NCI-H2081 treated with DMSO at 0.1 percent for 48 hours (cell line): ENCODE measurements around the gene ITPK1.

Experiments used
- DNase-seq: peaks from one replicate; lab custom pipeline; 2025; lab: John Stamatoyannopoulos, UW

Gene ITPK1

DNA sequence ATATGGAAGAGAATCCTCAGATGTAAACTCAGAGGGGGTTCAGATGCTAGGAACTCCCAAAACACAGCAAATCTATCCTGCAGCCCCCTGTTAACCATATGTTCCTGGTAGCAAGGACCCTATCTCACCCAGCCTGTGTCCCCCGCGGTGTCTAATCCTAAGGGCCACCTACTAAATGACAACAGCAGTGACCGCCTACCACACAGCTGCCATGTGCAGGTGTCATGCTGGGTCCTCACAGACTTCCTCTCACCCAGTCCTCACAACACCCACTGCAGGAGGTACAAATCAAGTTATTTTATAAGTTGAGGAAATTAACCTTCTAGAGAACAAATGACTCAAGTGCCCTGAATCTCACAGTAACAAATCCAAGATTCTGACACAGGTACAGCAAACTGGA is 73.9 kb downstream of the ITPK1 start:
- no peak for DNase-seq

DNA sequence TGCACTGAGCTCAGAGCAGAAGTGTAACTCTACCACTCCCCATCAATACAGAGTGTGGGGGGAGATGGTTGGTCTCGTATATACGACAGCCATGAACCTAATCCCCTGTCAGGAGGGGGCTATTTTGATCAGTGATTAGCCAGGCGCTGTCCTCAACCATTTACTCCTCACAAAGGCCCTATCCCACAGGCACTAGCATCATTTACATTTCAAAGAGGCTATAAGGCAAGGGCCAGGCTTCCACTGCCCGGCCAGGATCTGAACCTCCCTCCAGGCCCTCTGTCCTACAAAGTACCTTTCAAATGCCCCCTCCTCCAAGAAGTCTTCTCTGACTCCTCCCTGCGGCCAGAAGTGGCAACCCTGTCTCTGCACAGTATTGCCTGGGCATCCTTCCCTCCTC is 74.7 kb downstream of the ITPK1 start:
- no peak for DNase-seq

DNA sequence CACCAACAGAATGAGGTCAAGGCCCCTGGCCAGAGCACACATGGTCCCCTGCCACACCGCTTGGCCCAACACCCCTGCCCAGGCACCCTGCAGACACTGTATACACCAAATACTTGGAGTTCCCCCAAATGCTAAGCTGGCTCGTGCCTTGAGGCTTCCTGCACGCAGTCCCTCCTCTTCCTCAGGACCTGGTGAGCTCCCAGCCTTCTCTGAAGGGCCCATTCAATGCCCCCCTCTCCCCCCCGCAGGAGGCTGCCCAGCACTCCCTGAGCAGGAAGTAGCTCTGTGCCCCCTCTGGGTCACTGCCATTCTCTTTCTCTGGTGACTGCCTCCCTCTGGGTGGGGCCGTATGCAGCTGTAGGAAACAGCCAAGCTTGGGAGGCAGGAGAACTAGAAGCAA is 75.3 kb downstream of the ITPK1 start:
- no peak for DNase-seq

DNA sequence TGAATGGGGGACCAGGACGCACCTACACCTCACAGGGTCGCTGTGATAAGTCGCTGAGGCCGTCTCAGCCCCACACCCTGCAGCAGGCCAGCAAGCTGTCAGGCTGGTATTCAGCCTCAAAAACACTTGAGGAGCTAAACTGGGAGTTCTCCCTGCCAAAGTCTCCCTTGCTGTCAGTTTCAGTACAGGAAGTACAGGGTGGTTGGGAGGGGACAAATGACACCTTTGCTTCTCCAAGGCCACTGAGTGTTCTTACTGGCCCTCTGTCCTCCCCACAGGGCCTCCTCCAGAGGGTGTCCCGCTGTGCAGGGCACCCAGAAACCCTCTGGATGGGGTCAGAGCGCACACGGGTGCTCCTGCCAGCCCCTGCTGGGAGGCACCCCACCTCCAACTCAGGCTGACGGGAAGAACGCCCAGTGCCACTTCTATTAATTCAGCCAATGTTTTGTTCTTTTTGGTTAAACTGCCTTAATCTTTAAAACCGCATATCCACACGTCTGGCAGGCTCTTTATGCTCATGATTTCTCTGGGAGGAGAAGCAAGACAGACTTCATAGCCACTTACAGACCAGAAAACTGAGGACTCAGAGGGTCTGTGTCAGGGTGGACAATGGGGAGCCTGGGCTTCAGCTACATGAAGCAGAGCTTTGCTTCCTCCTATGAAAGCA is 75.9 kb downstream of the ITPK1 start:
- DNase-seq, result no peak

DNA sequence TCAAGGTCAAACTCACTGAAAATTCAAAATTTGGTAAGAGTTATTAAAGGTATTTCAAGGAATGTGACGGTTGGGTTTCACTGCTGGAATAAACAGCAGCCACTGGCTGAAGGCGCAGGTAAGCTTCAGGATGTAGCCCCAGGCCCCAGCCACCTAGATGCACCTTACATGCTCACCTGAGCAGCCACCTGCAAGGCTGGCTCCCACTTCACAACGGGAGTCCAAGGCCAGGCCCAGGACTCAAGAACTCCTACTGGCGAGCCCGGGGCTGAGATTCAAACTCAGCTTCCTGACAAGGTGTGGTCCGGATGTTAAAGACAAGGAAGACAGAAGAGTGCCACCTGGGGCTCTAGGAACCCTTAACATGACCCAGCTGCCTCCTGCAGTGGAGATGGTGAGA is 78.4 kb downstream of the ITPK1 start:
- DNase-seq, result no peak

DNA sequence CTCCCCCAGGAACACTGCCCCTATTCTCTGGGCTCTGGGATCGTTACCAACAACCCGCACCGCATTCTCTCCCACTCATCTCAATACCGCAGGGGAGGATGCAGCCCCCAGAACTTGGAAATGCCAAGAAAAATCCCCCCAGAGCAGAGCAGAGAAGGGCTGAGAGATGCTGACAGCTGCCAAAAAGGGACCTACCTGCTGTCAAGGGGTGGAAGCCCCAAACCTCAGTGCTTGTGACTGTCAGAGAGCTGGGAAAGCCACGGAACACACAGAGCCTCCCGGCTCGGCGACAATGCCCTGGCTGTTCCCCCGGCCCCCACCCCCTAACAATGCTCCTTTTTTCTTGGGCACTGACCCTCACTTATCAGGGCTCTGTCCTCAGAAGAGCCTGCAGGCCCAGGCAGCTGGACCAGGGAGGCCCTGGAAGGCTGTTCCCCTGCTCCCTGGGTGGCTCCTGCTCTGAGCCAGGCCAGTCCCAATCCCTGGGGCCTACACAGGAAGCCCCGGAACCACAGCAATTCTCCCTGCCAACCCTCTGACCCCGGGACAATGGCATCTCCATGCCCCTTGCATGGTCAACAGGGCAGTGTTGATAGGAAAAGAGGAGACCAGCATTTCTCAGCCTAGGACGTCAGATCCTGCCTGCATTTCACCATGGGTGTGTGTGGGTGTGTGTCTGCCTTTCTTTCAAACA is 78.9 kb downstream of the ITPK1 start:
- no peak for DNase-seq

DNA sequence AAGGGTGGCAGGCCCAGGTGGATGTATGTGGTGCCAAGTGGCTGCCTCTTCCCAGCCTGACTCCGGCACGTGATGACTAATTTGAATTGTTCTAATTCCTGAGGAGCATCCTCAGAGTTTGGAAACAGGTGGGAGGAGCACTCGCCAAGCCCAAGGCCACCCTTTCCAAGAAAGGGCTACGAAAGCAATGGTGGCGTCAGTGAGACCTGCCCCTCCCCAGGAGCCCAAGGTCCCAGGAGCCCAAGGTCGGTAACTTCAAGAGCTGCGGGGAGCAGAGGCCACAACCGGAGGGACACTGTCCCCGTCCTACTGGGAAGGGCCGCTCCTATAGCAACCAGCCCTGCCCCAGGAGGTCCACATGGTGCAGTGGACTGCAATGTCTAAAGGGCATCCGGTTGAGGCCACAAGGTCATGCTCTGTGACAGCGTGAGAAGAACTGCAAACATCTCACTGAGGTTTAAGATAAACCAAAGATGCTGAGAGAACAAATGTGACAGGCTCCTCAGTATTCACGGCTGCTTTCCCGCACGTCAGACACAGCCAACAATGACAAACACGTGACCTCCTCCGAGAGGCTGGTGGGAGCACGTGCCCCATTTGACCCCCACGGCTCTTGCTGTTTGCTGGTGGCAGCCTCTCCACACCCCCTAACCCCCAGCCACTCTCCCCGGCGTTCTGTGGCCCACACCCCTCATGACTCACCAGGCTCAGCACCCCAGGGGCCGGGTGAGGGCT is 79.6 kb downstream of the ITPK1 start:
- DNase-seq, result no peak

DNA sequence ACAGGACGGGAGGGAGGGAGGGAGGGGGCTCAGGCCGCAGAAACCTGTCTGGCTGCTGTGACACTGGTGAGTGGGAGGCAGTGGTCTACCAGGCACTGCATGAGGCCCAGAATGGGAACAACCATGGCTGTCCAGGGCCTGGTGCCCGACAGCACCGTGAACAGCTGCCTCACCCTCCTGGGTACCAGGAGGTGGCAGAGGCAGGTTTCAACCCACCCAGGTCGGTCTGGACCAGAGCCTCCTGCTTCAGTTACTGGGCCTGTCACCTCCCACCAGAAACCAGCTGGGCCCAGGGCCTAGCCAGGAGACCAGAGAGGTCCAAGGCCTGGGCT is 80.2 kb downstream of the ITPK1 start:
- DNase-seq, result no peak

DNA sequence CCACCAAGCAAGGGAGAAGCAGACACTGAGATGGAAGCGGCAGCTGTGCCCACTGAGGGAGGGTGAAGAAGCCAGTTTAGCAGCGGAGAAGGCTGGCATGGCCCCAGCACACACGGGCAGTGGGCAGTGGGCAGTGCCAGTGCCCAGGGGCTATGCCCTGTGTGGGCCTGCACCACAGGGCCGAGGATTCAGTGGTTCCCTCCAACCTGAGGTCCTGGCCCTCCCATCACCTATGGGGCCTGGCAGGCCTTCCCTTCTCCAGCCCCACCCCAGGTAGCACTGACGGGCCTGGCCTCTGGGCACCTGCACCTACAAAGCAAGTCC is 81.1 kb downstream of the ITPK1 start:
- no peak for DNase-seq

DNA sequence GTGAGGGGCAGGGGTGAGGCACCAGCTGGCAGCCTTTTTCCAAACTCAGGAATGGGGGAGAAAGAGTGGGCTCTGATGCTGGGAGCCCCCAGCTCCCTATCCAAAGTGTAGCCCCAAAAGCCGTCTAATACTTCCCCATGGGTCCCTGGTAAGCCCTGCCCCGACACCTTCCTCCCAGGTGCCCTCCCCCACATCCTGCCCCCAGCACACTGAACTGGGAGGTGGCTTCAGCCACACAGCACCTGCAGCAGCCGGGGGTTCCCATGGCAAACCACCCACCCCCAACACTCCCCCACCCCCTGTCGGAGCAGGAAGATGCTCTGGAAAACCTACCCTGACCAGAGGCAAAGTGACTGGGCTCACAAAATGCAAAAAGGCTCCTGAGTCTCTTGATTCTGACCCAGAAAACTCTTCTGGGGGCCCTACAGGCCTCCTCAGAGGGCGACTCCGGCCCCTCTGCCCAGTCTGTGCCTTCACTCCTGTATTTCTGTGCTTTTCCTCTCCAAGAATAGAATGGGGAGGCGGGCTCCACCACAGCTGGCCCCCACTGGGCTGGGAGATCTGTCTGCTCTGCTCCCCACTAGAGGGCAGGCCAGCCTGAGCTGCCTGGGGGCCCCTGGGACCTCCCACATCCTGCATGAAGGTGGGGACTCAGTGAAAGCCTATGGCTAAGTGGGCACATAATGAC is 81.6 kb downstream of the ITPK1 start:
- DNase-seq, result no peak

DNA sequence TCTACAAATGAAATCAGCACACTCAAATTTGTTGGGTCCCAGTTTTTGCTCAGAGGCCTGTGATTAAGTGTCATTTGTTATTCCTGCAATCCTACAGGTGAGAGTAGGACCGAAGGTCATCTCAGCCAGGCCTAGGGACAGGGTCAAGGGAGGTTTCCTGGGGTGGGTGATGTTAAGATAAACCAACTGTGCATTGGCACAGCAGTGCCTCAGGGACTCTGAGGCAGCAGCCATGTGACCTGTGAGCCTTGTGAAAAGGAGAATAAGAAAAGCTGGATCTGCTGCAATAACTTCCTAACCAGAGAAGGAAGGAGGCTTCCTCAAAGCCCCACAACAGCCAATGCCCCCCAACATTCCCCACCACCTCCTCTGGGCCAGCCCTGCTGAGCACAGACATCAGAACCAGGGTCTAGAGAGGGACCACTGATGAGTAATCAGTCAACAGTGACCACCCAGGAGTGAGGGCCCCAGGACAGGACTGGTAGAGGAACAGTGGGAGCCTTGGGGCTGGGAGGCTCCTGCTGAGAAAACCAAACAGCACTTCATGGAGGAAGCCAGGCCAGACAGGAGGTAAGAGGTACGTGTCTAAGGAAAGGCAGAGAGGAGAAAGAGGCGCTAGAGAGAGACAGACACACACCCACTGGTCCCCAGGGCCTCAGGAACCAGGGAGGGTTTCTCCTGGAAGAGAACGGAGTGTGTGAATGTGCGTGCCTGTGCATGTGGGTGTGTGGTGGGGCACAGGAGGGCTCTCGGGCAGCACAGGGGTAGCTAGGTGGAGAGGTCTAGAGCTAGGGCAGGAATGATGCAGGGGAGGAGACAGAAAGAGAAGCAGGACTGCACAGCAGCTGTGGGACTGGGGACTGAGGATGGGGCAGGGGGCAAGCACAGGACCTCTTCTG is 82.4 kb downstream of the ITPK1 start:
- no peak for DNase-seq

DNA sequence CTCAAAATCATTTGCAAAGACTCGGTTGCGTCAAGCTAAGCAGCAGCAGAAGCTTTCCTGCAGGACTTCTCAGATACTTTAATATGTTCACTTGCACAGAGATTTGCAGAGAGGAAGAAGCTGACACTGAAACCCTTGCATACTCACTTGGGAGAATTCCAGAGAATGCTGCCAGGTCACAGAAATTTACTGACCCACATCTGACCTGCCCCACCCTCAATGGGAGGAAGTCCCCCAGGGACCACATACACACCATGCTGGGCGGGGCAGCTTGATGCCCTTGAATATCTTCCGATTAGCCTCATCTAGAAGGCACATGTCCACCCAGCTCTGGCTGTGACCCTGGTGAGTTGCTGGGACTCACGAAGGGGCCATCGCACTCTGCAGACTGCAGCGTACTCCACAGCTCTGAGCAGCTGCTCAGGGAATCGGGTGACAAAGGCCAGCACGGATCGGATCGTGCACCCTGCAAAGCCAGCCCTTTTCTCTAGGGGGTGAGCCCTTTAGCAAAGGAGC is 83.2 kb downstream of the ITPK1 start:
- DNase-seq, result no peak

DNA sequence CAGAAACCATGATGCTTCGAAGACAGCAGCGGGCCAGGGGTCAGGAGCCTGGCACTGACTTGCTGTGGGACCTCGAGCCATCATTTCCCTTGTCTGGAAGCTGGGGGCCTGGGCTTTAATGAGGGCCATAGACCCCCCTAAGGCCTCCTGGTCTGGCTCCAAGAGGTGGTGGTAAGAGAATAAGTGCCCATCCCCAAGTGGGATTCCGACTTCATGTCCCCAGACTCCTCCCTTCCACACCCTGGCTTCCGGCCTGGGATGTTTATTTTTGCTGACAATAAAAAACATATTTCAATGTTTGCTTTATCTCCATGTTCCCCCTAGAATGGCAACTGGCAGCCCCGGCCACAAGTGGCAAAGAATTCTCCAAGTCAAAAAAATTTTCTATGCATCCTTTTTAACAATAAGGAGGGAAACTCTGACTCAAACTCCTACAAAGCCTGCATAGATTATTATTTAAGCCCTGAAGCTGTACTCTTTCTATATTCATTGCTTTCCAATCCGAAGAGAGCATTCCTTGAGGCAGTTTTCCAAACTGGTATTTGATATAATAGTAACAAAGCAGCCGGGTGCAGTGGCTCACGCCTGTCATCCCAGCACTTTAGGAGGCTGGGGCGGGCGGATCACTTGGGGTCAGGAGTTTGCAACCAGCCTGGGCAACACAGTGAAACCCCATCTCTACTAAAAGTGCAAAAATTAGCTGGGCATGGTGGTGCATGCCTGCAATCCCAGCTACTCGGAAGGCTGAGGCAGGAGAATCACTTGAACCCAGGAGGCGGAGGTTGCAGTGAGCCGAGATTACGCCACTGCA is 84.0 kb downstream of the ITPK1 start:
- DNase-seq, result no peak

DNA sequence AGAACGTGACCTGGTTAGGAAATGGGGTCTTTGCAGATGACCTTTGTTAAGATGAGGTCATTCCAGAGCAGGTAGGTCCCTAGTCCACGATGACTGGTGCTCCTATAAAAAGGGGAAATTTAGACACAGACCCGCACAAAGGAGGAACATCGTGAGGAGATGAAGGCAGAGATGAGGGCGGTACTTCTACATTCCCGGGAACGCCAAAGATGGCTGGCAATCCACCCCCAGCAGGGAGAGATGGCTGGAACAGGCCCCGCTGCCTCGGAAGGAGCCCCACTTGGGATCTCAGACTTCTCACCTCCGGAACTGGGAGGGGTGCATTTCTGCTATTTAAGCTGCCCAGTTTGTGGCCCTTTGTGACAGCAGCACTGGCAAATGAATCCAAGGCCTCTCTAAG is 85.0 kb downstream of the ITPK1 start:
- DNase-seq, result no peak

DNA sequence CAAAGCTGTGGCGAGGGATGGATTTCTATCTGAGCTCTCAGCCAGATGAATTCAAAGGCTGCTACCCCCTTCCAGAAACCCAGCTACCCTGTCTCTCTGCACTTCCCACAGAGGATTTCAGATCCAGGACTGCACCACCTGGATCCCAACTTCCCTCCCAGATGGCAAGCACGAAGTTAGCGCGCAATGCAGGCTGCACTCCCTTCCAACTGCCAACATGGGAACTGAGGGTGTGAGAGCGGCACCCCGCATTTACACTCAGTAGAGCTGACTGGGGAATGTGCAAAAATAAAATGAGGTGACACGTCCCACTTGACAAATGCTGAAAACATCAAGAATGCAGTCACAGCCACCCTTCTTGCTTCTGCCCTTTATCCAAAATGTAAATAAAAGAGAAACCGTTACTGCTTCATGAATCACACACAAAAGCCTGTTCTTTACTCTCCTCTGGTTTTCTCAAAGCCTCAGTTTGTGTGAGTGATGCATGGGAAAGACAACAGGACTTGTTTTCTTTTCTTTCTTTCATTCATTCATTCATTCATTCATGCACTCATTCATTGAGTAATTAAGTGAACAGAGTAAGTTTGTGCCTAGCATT is 85.7 kb downstream of the ITPK1 start:
- no peak for DNase-seq

DNA sequence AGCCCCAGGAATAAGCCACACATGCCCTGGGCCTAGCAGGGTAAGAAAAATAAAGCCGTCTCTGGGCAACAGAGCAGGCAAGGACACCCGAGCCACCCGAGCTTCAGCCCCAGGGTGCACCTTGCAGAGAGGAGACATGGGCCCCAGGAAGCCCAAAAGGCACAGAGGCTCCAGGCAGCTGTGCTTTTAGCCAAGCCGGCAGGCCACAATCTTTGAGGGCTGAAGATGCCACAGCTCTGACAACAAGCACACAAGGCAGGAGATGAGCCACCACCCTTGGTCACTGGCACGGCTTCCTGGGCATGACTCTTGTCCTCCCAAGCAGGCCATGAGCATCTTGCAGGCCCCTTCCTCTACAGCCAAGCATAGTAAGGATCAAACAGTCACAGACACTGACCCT is 86.3 kb downstream of the ITPK1 start:
- DNase-seq, result no peak

DNA sequence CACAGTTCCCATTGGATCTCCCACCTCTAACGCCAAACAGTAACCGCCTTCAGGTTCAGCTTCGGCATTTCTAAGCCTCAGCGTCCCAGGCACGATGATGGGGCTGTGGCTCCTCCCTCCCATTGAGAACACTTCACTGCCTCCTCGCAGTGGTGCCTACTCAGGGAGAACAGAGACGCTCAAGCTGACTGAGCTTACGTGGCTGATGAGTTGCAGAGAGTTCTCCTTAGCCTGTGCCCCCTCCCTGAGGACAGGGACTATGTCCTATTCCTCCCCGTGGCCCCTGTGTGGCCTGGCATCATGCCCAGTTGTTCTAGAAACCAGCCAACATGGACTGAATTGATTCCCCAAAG is 87.0 kb downstream of the ITPK1 start:
- no peak for DNase-seq

DNA sequence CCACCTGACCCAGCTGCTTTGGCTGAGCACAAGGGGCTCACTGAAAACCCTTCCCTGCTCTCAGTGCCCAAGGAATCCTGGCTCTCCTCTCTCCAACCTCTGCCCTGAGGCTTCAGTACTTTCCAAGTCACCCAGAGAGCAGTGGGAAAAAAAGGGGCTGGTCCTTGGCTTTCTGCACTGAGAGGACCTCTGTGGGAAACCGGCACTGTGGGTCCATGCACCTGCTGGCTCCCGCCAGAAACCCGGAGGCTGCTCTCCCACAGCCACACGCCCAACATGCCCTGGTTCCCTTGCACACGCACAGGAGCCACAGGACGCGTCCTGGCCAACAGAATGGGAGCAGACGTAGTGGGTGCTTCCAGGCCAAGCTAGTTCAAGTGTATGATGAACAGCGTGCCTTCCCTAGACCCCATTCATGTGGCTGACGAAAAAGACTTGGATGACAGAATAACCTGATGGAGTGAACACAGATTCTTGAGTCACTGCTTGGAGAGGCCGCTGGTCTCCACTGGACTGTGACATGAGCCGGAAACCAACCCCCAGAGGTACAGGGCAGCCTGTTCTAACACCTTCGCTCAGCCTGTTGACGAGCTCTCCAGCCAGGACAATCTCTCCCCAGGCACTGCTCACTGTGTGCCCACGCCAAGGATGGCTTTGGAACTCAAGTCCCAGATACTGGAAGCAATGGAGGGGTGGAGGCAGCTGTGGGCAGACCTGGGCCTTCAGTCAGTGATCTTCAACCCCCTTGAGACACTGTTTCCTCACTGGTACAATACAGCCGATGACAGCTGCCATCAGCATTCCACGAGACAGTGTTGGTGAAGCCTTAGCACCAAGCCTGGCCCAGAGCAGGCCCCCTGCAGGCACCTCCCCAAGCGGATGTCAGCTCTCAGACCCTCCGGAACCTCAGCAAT is 87.7 kb downstream of the ITPK1 start:
- DNase-seq, result no peak

DNA sequence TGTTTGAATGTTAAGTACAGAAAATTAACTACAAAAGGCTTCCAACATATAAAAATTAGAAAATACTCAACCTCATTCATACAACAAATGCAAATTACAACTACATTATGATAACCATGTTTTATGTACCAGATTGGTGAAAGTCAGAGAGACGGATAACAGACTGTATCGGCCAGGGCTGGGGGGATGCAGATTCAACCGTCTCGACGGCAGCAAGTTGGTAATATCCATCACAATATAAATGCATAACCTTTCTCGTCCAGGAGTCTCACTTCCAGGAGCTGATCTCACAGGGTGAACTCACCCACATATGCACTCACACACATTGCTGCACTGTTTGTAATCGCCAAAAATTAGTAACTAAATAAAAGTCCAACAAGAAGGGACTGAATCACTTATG is 89.4 kb downstream of the ITPK1 start:
- DNase-seq, result no peak

DNA sequence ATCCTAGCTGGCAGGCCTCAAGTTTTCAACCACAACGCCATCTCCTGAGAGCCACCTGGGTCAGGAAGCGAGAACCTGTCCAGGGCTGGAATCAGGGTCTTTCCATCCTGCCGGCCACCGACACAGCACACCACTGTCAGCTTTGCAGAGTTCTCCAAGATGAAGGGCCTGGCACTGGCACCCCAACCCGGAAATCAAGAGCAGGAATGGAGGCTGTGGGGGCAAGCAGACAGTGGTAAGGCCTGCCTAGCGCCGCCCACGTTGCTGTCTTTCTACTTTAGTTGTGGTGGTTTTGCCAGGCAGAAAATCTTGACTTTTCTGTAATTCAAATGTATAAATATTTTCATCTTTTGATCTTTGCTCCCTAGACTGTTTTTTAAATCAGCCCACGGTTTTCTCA is 90.7 kb downstream of the ITPK1 start:
- no peak for DNase-seq
